GM19351 (cell line): ENCODE results near the gene MR1.

ENCODE experiments used
- ATAC-seq: cut with Tn5 transposase; IDR thresholded peaks from one replicate; pipeline ENCODE4 v1.9.1; 2021; ENCODE audit warnings: mild to moderate bottlenecking, moderate library complexity; ENCODE audit not compliant: unreplicated experiment

The MR1 gene

GRCh38 chr1:181105134-181106021 lies 71.6 kb downstream of the MR1 start:
- ATAC-seq: peak; percentile 76

DNA sequence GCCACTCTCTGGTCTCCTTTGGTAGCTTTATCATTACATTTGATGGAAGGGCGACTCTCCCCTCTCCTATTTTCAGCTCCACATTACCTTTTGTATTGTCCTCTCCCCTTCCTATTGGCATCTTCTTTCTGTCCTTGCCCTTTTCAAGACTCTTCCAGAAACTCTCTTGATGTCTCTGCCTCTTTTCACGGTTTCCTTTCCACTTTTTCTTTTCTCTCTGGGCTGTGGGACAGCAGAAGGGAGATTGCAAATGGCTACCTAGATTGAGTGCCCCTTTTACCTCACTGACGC lies 72.2 kb downstream of the MR1 start:
- ATAC-seq: no peak

DNA sequence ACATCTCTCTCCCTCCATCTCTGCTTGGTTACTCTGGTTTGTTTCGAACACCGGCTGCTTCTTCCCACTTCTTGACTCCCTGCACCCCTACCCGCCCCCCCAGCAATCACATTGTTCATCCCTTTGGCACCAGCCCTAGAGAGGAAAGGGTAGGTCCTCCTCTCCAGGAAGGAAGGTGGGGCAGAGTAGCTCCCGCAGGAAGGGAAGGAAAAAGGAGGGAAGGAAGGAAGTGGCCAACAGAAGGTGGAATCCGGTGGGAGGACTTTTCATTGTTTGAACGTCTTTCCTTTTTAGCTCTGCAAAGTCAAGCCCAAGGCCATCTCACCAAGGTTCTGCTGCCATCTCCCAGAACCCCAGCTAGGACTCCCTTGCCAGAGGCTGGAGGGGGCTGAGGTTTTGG lies 72.7 kb downstream of the MR1 start:
- ATAC-seq: no peak

DNA sequence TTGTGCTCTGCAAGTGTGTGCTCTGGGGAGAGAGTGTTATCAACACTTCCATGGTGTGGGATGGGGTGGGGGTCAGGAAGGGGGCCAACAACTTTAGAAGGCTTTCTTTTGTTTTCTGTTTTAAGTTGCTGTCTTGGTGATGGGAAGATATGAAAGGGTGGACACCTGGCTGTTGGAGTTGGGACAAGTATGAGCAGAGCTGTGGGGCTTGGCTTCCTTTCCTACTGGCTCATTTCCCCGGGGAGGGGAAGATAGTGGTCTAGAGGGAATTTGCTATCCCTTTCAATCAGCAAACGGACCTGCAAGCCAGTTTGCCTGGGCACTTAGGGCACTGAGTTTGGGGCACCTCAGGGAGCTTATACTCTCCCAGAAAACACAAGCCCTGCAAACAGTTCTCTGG lies 73.9 kb downstream of the MR1 start:
- no peak for ATAC-seq

DNA sequence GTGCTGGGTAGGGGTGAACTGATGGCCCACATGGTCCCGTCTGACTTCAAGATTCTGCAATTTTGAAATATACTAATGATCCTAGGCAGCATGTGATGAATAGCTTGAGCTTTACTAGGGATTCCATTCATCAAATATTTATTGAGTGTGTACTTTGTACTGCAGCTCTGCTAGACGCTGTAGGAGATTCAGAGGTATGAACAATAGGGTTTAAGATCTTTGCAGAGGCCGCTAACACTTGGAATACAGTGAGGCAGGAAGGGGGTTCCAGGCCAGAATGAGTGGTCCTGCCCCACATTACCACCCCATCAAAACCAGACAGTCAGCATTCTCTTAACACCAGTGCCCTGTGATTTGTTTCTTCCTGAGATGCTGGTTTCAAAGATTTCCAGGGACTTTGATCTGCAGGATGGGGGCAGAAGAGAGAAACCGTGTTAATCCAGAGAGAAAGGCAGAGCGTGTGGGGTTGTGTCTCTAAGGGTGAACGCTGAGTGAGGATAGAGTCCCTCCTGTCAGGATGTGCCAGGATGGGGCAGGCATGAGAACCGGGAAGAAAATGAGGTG lies 74.6 kb downstream of the MR1 start:
- no peak for ATAC-seq

DNA sequence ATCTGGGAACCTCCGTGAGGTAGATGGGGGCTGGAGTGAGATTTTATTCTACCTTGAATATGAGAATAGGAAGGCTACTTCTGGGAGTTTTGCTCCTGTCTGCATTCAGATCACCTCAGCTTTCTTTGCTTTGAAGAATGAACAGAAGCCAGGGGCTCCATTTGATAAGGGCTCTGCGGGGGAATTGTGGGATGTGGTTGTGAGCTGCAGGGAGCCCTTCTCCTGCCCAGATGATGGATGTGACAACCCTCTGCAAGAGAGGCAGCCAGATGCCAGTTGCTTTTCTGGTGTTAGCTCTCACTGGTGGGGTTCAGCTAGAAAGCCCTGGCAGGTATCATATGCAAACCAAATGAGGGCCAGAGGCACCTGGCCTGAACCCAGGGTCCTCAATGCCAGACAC lies 76.2 kb downstream of the MR1 start:
- no peak for ATAC-seq
